Spleen (tissue), 11 donors: Measurements from ENCODE around the gene CLEC16A. TPM values are rescaled to one million over a fixed set of nuclear protein-coding genes. Genes with fewer than 3 reads are reported as not detected.
A peak's percentile ranks its signal among the peaks of the same experiment; 100 is the strongest.

Experiments
- DNase-seq: peaks from one replicate; pipeline ENCODE4 v3.0.0-alpha.2; 2020
- H3K27ac ChIP-seq, 8 donors: fragments of 200-600 bp; sonication (generic) in 7 of 8; 1 replicate in 4 of 8; 2 replicates in 4 of 8; pipeline versions ENCODE4 v1.5.0 to v1.8.0; 2016 to 2021; ENCODE audit warnings: inconsistent platforms in 4 of 8, mild to moderate bottlenecking in 4 of 8, moderate library complexity in 1 of 8
- H3K27me3 ChIP-seq, 7 donors: fragments of 200-600 bp; sonication (generic) in 6 of 7; replicated peaks in 1 of 7; 1 replicate in 4 of 7; 2 replicates in 3 of 7; pipeline versions ENCODE4 v1.5.0 to v1.8.0; 2016 to 2021; ENCODE audit warnings: inconsistent platforms in 3 of 7, mild to moderate bottlenecking in 1 of 7
- H3K36me3 ChIP-seq, 6 donors: fragments of 200-600 bp; sonication (generic) in 5 of 6; 1 replicate in 4 of 6; 2 replicates in 2 of 6; pipeline versions ENCODE4 v1.5.0 to v1.8.0; 2016 to 2021; ENCODE audit warnings: inconsistent platforms in 2 of 6
- H3K4me1 ChIP-seq, 6 donors: fragments of 200-600 bp; sonication (generic) in 5 of 6; 1 replicate in 3 of 6; 2 replicates in 3 of 6; pipeline versions ENCODE4 v1.5.0 to v1.8.0; 2016 to 2021; ENCODE audit warnings: inconsistent platforms in 3 of 6
- H3K4me3 ChIP-seq, 8 donors: fragments of 200-600 bp; sonication (generic) in 7 of 8; 1 replicate in 4 of 8; 2 replicates in 4 of 8; pipeline versions ENCODE4 v1.5.0 to v1.8.0; 2016 to 2021; ENCODE audit warnings: inconsistent platforms in 4 of 8, mild to moderate bottlenecking in 4 of 8, moderate library complexity in 2 of 8
- H3K9me3 ChIP-seq, 8 donors: fragments of 200-600 bp; sonication (generic) in 7 of 8; 1 replicate in 4 of 8; 2 replicates in 4 of 8; pipeline versions ENCODE4 v1.5.0 to v1.8.0; 2016 to 2021; ENCODE audit warnings: inconsistent platforms in 4 of 8
- POLR2A ChIP-seq, 3 donors: fragments of 450-650 bp; IDR thresholded peaks; one replicate each; pipeline ENCODE4 v1.5.1; 2017; ENCODE audit warnings: antibody characterized with exemption in 3 of 3, mild to moderate bottlenecking in 1 of 3
- POLR2AphosphoS5 ChIP-seq, 3 donors: sonication (generic); formaldehyde crosslinking; IDR thresholded peaks; one replicate each; pipeline ENCODE4 v1.5.1; 2017; ENCODE audit warnings: antibody characterized with exemption in 3 of 3
- WGBS, 5 donors: extraction: QIAGEN DNeasy Blood & Tissue Kit in 3 of 5; methylation state at CpG; one replicate each; pipeline versions ENCODE4 v1.1.5 to v1.1.7; 2013 to 2018; 5-methylcytosine and 5-hydroxymethylcytosine counted together
- intact Hi-C: fragments of 100-400 bp; cut with DNase I; formaldehyde crosslinking; loops from one replicate; pipeline ENCODE4 v1.15.0; 2023; ENCODE audit warnings: low total_unique reads
- polyA plus RNA-seq, 3 donors: library from polyadenylated mRNA; stranded (reverse); fragments of 200-250 nt; gene quantifications; one replicate each; pipeline ENCODE4 v1.2.1, GENCODE V29; 2013
- total RNA-seq, 7 donors: library from RNA; depleted of rRNA in 3 of 7; stranded (reverse); fragments of >200 nt in 3 of 7; fragmentation: NEBNext Ultra II Directional in 4 of 7; extraction: Animal tissue kit (Norgen Biotek cat#: 25700) in 4 of 7; gene quantifications; one replicate each; pipeline versions ENCODE4 v1.1.0 to v1.2.1, GENCODE V29; 2016 to 2021
- TF ChIP-seq, protein P1 (sequence below), 11 experiments: fragments of 200-600 bp in 7 of 11; fragments of 450-650 bp in 4 of 11; sonication (generic) in 4 of 11; IDR thresholded peaks in 8 of 11; conservative IDR thresholded peaks in 3 of 11; 1 replicate in 7 of 11; 2 replicates in 4 of 11; pipeline versions ENCODE4 v1.4.0 to v1.8.0; 2016 to 2021; ENCODE audit warnings: antibody characterized with exemption in 11 of 11, inconsistent platforms in 4 of 11, mild to moderate bottlenecking in 1 of 11
- donor health status: healthy with polysubstance abuse.
- donor health status: DM: no; HTN: no; CAD: no; lungs with moderate emphysema.
- donor health status: DM: no; HTN: no; CAD: no.
- donor health status: Bipolar disorder and iron deficiency.
- donor health status: healthy.
- donor health status: DM: no; HTN: no; CAD: no.
- donor health status: DM: yes; HTN: yes; CAD: no.

The CLEC16A gene
- total and polyA plus RNA-seq, 10 donors, result 7.3 to 54.6 (median 35.1) TPM

DNA sequence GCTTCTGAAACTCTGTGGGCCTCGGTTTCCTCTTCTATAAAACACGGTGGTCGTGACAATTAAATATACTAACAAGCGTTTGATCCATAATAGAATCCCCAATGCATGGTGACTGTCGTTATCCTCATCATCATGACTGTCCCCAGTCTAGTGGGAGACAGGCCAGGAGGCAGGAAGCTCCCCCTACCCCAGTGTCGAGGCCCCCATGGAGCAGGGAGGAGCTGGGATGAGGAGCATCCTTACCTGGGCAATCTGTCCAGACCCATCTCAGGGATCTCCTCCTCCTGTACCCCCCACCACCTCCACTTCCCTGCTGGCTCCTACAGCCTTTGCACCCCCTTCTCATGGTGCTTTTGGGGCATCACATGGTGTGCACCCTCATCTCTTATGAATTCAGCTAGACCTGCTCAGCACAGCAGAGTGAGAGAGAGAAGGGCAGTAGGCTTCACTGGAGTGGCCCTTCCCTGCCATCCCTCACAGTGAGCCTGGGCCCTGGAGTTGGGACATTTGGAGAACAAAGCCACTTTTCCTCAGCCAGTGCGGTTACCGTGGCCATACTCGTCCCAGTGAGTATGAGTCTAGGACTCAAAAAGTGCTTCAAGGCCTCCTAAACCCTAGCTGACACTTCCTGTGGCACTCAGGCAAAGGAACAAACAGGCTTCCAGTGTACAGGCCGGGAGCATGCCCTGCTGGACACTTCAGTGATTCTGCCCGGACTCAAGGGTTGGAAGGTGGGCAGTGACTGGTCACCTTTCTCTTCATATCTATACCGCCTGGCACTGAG, 148.6 kb downstream of the CLEC16A start:
- TF ChIP-seq POLR2AphosphoS5 (IDR thresholded peaks at IDR 0.05) (no peak), POLR2A (IDR thresholded peaks at IDR 0.05) (no peak)
- TF ChIP-seq, protein P1, sequence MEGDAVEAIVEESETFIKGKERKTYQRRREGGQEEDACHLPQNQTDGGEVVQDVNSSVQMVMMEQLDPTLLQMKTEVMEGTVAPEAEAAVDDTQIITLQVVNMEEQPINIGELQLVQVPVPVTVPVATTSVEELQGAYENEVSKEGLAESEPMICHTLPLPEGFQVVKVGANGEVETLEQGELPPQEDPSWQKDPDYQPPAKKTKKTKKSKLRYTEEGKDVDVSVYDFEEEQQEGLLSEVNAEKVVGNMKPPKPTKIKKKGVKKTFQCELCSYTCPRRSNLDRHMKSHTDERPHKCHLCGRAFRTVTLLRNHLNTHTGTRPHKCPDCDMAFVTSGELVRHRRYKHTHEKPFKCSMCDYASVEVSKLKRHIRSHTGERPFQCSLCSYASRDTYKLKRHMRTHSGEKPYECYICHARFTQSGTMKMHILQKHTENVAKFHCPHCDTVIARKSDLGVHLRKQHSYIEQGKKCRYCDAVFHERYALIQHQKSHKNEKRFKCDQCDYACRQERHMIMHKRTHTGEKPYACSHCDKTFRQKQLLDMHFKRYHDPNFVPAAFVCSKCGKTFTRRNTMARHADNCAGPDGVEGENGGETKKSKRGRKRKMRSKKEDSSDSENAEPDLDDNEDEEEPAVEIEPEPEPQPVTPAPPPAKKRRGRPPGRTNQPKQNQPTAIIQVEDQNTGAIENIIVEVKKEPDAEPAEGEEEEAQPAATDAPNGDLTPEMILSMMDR (IDR thresholded peaks at IDR 0.05 in 8 of 11, conservative IDR thresholded peaks at IDR 0.05 in 3 of 11), result no peak
- WGBS, 5 donors, result 82 to 87% (median 84%) methylated on average over 9 to 12 of the region's 12 CpGs
- no peaks in the 10 kb centered on the region for H3K27me3 ChIP-seq
- no peaks in the 10 kb centered on the region for H3K9me3 ChIP-seq
- DNase-seq, result no peak
- no peak overlapping the region for H3K4me3 ChIP-seq
- peaks cover 0 to 59% (median 2%) of the 10 kb centered on the region in 6 donors for H3K36me3 ChIP-seq
- H3K27ac ChIP-seq, result peak overlapping the region in 4 of 8 donors; percentile 69 to 79 (median 73)
- intact Hi-C loops, result no loop called here
- peaks cover 20 to 62% (median 37%) of the 10 kb centered on the region in 6 donors for H3K4me1 ChIP-seq

DNA sequence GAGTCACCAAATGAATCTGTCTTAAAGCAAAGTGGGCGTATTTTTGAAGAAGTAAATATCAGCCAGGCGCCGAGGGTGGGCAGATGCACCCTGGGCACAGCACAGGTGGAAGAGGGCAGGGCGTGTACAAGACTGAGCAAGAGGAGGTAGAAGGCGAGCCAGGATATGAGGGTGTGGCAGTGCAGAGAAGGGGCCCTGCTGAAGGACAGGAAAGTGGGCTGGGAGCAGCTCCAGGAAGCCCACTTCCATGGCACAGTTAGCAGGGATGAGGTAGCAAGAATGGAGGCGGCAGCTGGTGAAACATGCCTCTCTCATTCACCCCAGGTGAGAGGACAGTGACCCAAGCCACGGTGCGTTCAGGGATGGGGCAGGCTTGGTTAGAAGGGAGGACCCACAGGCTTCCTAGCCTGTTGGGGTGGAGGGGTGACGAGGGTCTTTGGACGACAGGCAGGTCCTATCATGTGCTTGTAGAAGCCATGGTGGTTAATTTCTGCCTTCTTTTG, 149.3 kb downstream of the CLEC16A start:
- Histone ChIP-seq H3K9me3 (no peaks in the 10 kb centered on the region), H3K4me3 (no peak overlapping the region), H3K4me1 (peaks cover 20 to 62% (median 34%) of the 10 kb centered on the region in 6 donors), H3K27ac (peak overlapping the region in 7 of 8 donors; percentile 23 to 79 (median 69)), H3K36me3 (peaks cover 0 to 59% (median 2%) of the 10 kb centered on the region in 6 donors), H3K27me3 (no peaks in the 10 kb centered on the region)
- TF ChIP-seq POLR2AphosphoS5 (IDR thresholded peaks at IDR 0.05) (no peak), POLR2A (IDR thresholded peaks at IDR 0.05) (no peak)
- TF ChIP-seq, protein P1 (IDR thresholded peaks at IDR 0.05 in 8 of 11, conservative IDR thresholded peaks at IDR 0.05 in 3 of 11), result no peak
- WGBS, 5 donors, result 48 to 62% (median 55%) methylated on average over 10 of the region's 10 CpGs
- intact Hi-C loops, result no loop called here
- DNase-seq, result no peak

DNA sequence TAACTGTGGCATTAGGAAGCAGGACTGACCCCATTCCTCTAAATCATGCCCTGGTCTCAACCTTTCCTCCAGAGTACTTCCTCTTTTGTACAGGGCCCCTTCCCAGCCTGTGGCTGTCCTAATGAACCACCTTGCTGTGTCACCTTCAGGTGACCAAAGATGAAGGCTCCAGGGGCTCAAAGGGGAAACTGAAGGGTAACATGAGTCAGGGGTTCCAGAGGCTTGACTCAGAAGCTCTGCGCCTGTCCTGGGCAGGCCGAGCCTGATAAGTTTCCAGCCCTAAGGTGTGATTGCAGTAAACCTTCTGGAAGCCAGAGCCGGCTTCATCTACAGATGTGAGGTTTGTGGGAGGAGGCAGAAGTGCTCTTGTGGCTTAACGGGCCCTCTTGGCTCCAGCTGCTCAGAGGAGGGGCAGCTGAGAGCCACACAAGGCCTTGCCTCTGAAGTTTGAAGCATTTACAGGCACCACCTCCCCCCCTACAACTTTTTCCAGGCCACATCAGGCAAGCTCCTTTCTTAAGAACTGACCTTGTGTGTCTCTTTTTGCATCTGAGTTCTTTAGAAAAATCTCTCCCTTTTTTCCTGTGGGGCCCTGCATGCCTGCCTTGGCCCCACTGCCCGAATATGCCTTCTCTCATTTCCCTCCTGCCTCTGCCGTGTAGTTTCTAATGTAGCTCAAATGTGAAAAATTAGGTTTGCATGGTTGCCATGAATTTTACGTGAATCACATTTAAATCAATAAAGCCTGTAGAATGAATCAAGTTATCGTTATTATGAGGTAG, 149.9 kb downstream of the CLEC16A start:
- 28 to 40% (median 31%) methylated on average over 8 of the region's 8 CpGs for WGBS, 5 donors
- peaks cover 0 to 60% (median 2%) of the 10 kb centered on the region in 6 donors for H3K36me3 ChIP-seq
- H3K9me3 ChIP-seq, result no peaks in the 10 kb centered on the region
- H3K4me1 ChIP-seq, result peaks cover 20 to 62% (median 36%) of the 10 kb centered on the region in 6 donors
- peak overlapping the region; percentile 23 to 79 (median 58) for H3K27ac ChIP-seq
- TF ChIP-seq POLR2AphosphoS5 (IDR thresholded peaks at IDR 0.05) (peak in 1 of 3 donors; percentile 32), POLR2A (IDR thresholded peaks at IDR 0.05) (no peak)
- H3K4me3 ChIP-seq, result no peak overlapping the region
- no peak for DNase-seq
- intact Hi-C loops, result no loop called here
- H3K27me3 ChIP-seq, result no peaks in the 10 kb centered on the region

DNA sequence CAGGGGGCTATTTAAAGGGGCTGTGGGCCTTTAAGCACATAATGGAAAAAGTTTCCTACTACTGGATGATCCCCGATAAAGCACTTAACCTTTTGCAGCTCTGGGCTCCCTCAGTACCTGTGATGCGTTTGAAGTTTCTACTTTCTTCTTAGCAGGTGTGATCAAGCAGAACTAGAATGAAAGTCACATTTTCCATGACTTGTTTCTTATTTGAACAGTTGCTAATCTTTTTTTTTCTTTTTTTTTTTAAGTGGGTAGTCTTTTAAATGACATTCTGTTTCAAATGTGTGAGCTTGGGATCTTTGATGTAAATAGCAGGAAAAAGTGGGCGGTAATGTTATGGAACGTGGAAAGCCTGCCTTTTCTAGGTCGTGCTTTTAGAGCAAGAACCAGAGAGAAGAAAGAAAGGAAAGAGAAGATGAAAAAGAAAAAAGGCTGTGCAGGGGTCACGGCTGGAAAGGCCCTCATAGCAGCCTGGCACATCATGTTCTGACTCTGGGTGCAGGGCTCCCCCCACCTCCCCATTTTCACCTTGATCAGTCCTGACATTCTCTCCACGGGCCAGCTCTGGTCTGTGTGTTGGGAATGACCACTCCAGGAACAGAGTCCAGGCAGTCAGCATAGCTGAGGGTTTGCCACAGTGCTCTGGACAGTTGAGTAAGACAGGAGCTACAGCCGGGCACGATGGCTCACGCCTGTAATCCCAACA, 150.6 kb downstream of the CLEC16A start:
- peaks cover 0 to 59% (median 2%) of the 10 kb centered on the region in 6 donors for H3K36me3 ChIP-seq
- no peaks in the 10 kb centered on the region for H3K27me3 ChIP-seq
- H3K4me3 ChIP-seq, result no peak overlapping the region
- TF ChIP-seq POLR2A (IDR thresholded peaks at IDR 0.05), result no peak
- TF ChIP-seq, protein P1 (IDR thresholded peaks at IDR 0.05 in 8 of 11, conservative IDR thresholded peaks at IDR 0.05 in 3 of 11), result no peak
- no peak for TF ChIP-seq POLR2AphosphoS5 (IDR thresholded peaks at IDR 0.05)
- H3K9me3 ChIP-seq, result no peaks in the 10 kb centered on the region
- peaks cover 24 to 66% (median 41%) of the 10 kb centered on the region in 6 donors for H3K4me1 ChIP-seq
- H3K27ac ChIP-seq, result peak overlapping the region in 6 of 8 donors; percentile 36 to 79 (median 70)
- WGBS, 5 donors, result 58 to 77% (median 72%) methylated on average over 10 of the region's 10 CpGs
- intact Hi-C loops, result no loop called here
- DNase-seq, result no peak
